Activated CD8-positive, alpha-beta T cell treated with anti-CD3 and anti-CD28 coated beads for 36 hours (primary cell): ENCODE data around the gene TGFBR2. TPM values are rescaled to one million over a fixed set of nuclear protein-coding genes. Genes with fewer than 3 reads are reported as not detected.

Experiments
- ATAC-seq: fragments of 200-7000 bp; cut with Tn5 transposase; one replicate; pipeline ENCODE4 v1.10.0; 2021; ENCODE audit warnings: mild to moderate bottlenecking, moderate library complexity
- CTCF ChIA-PET: fragments of 350-600 bp; sonication (Branson Sonifier 250); formaldehyde crosslinking; loops from one replicate; lab custom pipeline; 2021; ENCODE audit warnings: antibody characterized with exemption; lab: Charles Lee
- POLR2A ChIA-PET: fragments of 350-600 bp; sonication (Branson Sonifier 250); formaldehyde crosslinking; loops from one replicate; lab custom pipeline; 2021; ENCODE audit warnings: antibody characterized with exemption; lab: Charles Lee
- DNase-seq: peaks from one replicate; pipeline ENCODE4 v3.0.0-alpha.2; 2020
- H3K27ac Mint-ChIP-seq: one replicate; pipeline ENCODE4 v1.8.0; 2021; ENCODE audit warnings: mild to moderate bottlenecking, mixed read lengths
- H3K27me3 Mint-ChIP-seq: one replicate; pipeline ENCODE4 v1.8.0; 2021; ENCODE audit warnings: mixed read lengths
- H3K36me3 Mint-ChIP-seq: one replicate; pipeline ENCODE4 v1.8.0; 2021; ENCODE audit warnings: low read depth, mixed read lengths
- H3K4me1 Mint-ChIP-seq: one replicate; pipeline ENCODE4 v1.8.0; 2021; ENCODE audit warnings: low read depth, mixed read lengths
- H3K4me3 Mint-ChIP-seq: one replicate; pipeline ENCODE4 v1.8.0; 2021; ENCODE audit warnings: mild to moderate bottlenecking, moderate library complexity, mixed read lengths
- H3K9me3 Mint-ChIP-seq: one replicate; pipeline ENCODE4 v1.8.0; 2021; ENCODE audit warnings: mixed read lengths
- CTCF ChIP-seq: fragments of 200-600 bp; IDR thresholded peaks from one replicate; pipeline ENCODE4 v1.8.0; 2022; ENCODE audit warnings: antibody characterized with exemption, mild to moderate bottlenecking
- intact Hi-C: fragments of 100-400 bp; cut with micrococcal nuclease; formaldehyde crosslinking; loops from one replicate; pipeline ENCODE4 v1.10.0; 2022
- total RNA-seq, 2 experiments: library from RNA; stranded (reverse); gene quantifications; one replicate each; pipeline ENCODE4 v1.2.3, GENCODE V29; 2021

Gene TGFBR2
- total RNA-seq, 2 experiments from 2014 or later: 49.1 to 50.0 TPM

- no peak for TF ChIP-seq CTCF
- H3K4me1 Mint-ChIP-seq: peaks cover 5% of the 10 kb centered on the region
- DNase-seq (no peak), ATAC-seq (no peak)
- CTCF ChIA-PET: interaction anchor here (1.1 to 1.3 kb wide), 3 partner anchors 9 to 30 kb away, joined by 3 to 4 read pairs (median 4); no protein-coding TSS in a partner anchor
- intact Hi-C loops: no loop called here
- POLR2A ChIA-PET: no interaction called here
- H3K4me3 Mint-ChIP-seq: no peak overlapping the region
- H3K27ac Mint-ChIP-seq: no peak overlapping the region
- H3K9me3 Mint-ChIP-seq: peaks cover 4% of the 10 kb centered on the region
- no peaks in the 10 kb centered on the region for H3K27me3 Mint-ChIP-seq
- no peaks in the 10 kb centered on the region for H3K36me3 Mint-ChIP-seq
Observed at GRCh38 chr3:30723211-30723610, 116.8 kb downstream of the TGFBR2 start.

GRCh38 chr3:30724863-30725262 lies 118.5 kb downstream of the TGFBR2 start:
- no peaks in the 10 kb centered on the region for H3K36me3 Mint-ChIP-seq
- H3K4me1 Mint-ChIP-seq: peaks cover 15% of the 10 kb centered on the region
- no peak for TF ChIP-seq CTCF
- no peak overlapping the region for H3K27ac Mint-ChIP-seq
- intact Hi-C loops: no loop called here
- CTCF ChIA-PET: interaction anchor here (0.8 to 1.6 kb wide), 4 partner anchors 8 to 32 kb away, joined by 3 to 4 read pairs (median 3); no protein-coding TSS in a partner anchor
- DNase-seq: no peak
- ATAC-seq: no peak
- no peaks in the 10 kb centered on the region for H3K27me3 Mint-ChIP-seq
- H3K4me3 Mint-ChIP-seq: no peak overlapping the region
- H3K9me3 Mint-ChIP-seq: peaks cover 4% of the 10 kb centered on the region
- POLR2A ChIA-PET: interaction anchor here (1.0 kb wide), 1 partner anchor 28 kb away, joined by 3 read pairs; no protein-coding TSS in a partner anchor

GRCh38 chr3:30728143-30728542 lies 121.7 kb downstream of the TGFBR2 start:
- Mint-ChIP-seq H3K4me1 (peaks cover 38% of the 10 kb centered on the region), H3K9me3 (peaks cover 4% of the 10 kb centered on the region), H3K27ac (no peak overlapping the region), H3K36me3 (no peaks in the 10 kb centered on the region), H3K4me3 (no peak overlapping the region), H3K27me3 (no peaks in the 10 kb centered on the region)
- ChIA-PET CTCF (no interaction called here), POLR2A (no interaction called here)
- intact Hi-C loops: no loop called here
- ATAC-seq (no peak), DNase-seq (no peak)
- no peak for TF ChIP-seq CTCF

- no peak for DNase-seq
- Mint-ChIP-seq H3K4me3 (no peak overlapping the region), H3K36me3 (no peaks in the 10 kb centered on the region), H3K4me1 (peaks cover 48% of the 10 kb centered on the region), H3K9me3 (peaks cover 4% of the 10 kb centered on the region), H3K27me3 (no peaks in the 10 kb centered on the region), H3K27ac (no peak overlapping the region)
- TF ChIP-seq CTCF: no peak
- POLR2A ChIA-PET: no interaction called here
- intact Hi-C loops: no loop called here
- CTCF ChIA-PET: interaction anchor here (0.6 to 1.7 kb wide), 3 partner anchors 18 to 334 kb away, joined by 3 to 4 read pairs (median 3); no protein-coding TSS in a partner anchor
- ATAC-seq: peak; percentile 50
Observed at GRCh38 chr3:30729512-30729911, 123.1 kb downstream of the TGFBR2 start.

GRCh38 chr3:30729936-30730335 lies 123.5 kb downstream of the TGFBR2 start:
- Mint-ChIP-seq H3K4me3 (no peak overlapping the region), H3K9me3 (peaks cover 4% of the 10 kb centered on the region), H3K4me1 (peaks cover 52% of the 10 kb centered on the region), H3K27ac (no peak overlapping the region), H3K27me3 (no peaks in the 10 kb centered on the region), H3K36me3 (no peaks in the 10 kb centered on the region)
- no peak for DNase-seq
- TF ChIP-seq CTCF: no peak
- ChIA-PET CTCF (interaction anchor here (1.4 to 1.7 kb wide), 2 partner anchors 17 to 21 kb away, joined by 3 to 4 read pairs; no protein-coding TSS in a partner anchor), POLR2A (no interaction called here)
- intact Hi-C loops: no loop called here
- no peak for ATAC-seq
